HG02571 (cell line): Measurements from ENCODE around the gene OPCML.

Experiments used
- ATAC-seq: cut with Tn5 transposase; IDR thresholded peaks from one replicate; pipeline ENCODE4 v1.9.1; 2021; ENCODE audit warnings: mild to moderate bottlenecking, moderate library complexity; ENCODE audit not compliant: unreplicated experiment

The OPCML gene

GRCh38 chr11:132872211-132872610 is 660.1 kb downstream of the OPCML start:
- ATAC-seq: no peak

- ATAC-seq: no peak
These were observed 665.3 kb downstream of the OPCML start for GRCh38 chr11:132866783-132867545.

- no peak for ATAC-seq
These were observed 666.7 kb downstream of the OPCML start for GRCh38 chr11:132865623-132866022.

GRCh38 chr11:132864811-132865576 is 667.3 kb downstream of the OPCML start:
- ATAC-seq: no peak

GRCh38 chr11:132862933-132863332 is 669.4 kb downstream of the OPCML start:
- ATAC-seq: no peak

- ATAC-seq: no peak
These were observed 670.2 kb downstream of the OPCML start for GRCh38 chr11:132862137-132862536.

GRCh38 chr11:132859306-132859705 is 673.0 kb downstream of the OPCML start:
- no peak for ATAC-seq

- ATAC-seq: no peak
These were observed 674.1 kb downstream of the OPCML start for GRCh38 chr11:132858223-132858622.

GRCh38 chr11:132856032-132856431 is 676.3 kb downstream of the OPCML start:
- no peak for ATAC-seq

GRCh38 chr11:132855516-132855915 is 676.8 kb downstream of the OPCML start:
- no peak for ATAC-seq

- ATAC-seq: no peak
These were observed 678.4 kb downstream of the OPCML start for GRCh38 chr11:132853886-132854285.

- ATAC-seq: no peak
These were observed 679.9 kb downstream of the OPCML start for GRCh38 chr11:132852361-132852760.

- ATAC-seq: no peak
These were observed 681.1 kb downstream of the OPCML start for GRCh38 chr11:132851247-132851646.

GRCh38 chr11:132850266-132850665 is 682.0 kb downstream of the OPCML start:
- ATAC-seq: no peak

GRCh38 chr11:132848336-132848735 is 684.0 kb downstream of the OPCML start:
- ATAC-seq: no peak

GRCh38 chr11:132846075-132846474 is 686.2 kb downstream of the OPCML start:
- ATAC-seq: no peak

GRCh38 chr11:132844956-132845696 is 687.2 kb downstream of the OPCML start:
- no peak for ATAC-seq

GRCh38 chr11:132840660-132841059 is 691.6 kb downstream of the OPCML start:
- no peak for ATAC-seq

- no peak for ATAC-seq
These were observed 692.1 kb downstream of the OPCML start for GRCh38 chr11:132840191-132840590.

- ATAC-seq: no peak
These were observed 692.9 kb downstream of the OPCML start for GRCh38 chr11:132839236-132839945.

GRCh38 chr11:132838627-132839026 is 693.7 kb downstream of the OPCML start:
- ATAC-seq: no peak
